ENCODE measurements around the gene KIF6.

The KIF6 gene

DNA sequence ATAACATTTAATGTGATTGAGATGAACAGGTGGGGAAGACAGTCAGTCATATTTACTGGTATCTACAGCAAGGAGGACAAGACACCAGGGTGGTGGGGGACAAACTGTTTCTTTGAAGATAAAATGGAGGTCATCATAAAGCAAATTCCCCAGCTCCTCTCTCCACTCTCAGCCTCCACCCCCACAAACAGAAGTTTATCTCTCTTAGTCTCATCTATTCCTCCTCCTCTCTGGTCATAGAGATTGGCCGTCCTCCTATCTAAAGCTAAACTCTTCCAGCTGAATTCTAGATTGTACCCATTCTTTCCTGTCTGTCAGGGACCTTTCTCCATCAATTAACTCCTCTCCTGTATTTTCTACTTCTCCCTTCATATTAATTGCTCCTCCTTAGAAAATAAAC is 71.1 kb downstream of the KIF6 start:
- DNase-seq, result no peak

DNA sequence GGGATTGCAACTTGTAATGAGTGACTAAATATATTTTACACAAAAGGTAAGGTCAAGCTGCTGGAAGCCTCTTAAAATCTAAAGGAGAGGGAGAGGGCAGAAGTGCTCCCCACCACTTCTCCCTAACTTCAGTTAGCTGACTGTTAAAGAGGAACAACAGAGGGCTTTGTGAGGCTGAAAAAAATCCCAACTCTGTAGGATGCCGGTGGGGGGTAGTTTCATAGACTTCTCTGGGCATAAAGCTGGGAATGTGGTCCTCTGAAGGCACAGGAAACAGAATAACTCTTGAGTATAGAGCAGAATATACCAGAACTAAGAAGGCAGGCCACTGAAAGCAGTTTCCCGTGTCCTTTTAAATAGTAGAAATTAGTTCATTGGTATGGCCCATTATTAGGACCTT is 71.6 kb downstream of the KIF6 start:
- no peak for DNase-seq

DNA sequence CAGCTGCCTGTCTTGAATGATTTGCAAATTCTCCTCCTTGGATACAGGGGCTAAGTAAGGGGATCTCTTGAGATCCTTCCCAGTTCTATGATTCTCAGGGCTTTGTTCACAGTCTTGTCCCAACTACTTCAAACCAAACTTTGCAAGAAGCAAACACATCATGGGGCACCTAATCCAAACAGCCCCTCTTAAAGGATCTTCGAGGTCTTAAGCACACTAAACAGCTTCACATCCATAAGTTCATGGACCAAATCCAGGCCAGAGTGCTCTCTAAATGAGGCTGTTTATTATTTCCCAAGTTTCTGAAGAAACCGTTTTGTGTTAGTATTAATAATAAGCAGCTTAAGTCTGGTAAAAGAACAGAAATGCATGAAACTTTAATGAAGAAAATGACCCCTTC is 75.2 kb downstream of the KIF6 start:
- no peak for DNase-seq

DNA sequence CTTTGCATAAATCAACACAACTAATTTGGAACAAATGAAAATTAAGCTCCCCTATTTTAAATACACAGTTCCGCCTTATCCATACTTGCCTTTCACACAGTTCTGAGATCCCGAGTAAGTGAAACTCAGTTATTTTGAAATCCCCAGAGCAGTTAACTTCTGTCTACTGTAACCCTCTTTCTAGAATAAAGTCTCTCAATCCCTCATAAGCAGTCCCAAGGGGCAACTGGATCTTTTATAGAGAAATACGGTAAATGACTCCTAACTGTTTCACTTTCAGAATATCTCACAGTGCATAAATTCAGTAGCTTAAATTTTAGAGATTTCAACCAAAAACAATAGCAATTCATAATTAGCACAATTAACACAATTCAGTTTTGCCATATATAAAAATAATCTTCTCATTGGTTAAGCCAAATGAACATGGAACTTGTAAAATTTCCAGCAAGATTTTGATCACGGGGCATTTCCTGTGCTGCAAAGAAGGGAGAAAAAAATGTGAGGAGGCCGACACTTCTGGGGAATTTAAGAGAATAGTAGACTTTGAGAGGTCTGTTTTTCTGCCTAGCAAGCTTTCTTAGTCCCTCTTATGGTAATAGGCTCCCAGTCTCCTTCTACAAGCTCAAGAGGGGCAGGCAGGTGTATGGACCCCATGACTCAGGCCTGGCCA is 78.3 kb downstream of the KIF6 start:
- no peak for DNase-seq

DNA sequence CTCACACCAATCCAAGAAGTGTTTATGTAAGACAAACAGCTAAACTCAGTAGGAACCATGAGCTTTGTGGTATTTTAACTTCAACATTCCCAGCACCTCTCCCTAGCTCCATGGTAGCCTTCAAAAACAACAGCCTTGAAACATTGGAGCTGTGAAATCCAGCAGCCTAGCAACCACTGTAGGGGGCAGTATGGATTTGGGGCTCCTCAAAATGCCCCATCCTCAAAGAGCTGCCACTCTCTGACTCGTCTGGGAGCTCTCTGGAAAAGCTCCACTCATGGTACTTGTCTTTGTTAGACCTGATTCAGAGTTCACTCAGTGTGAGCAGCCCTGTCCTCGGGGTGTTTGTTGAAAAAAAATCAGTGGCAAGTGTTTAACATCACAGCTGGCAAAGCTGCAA is 82.9 kb downstream of the KIF6 start:
- no peak for DNase-seq

DNA sequence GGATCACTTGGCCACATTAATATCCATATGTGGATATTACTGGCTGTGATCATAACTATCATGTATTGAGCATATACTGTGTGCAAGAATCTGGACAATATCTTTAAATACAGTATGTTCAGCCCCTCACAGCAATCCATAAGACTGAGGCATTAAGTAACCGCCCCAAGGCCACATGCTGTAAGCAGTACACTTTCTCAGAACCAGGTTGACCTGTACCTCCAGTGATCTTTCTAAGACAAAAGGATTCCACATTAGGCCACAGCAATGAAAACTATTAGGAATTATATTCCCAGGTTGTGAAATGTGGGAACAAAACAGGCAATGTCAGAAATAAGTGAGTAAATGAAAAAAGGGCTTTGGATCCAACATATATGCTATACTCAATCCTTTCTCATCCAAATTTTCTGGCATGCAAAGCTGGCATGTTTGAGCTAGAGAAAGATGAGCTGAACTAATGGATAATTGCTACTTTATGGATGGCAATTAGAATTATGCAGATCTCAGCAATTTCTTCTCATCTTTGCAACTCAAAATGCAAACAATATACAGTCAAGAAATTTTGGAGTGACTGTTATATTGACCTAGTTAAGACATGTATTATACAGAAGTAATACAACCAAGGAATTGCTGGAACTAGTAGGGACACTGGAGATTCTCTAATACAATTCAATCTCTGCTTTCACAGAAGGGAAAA is 86.9 kb downstream of the KIF6 start:
- no peak for DNase-seq

DNA sequence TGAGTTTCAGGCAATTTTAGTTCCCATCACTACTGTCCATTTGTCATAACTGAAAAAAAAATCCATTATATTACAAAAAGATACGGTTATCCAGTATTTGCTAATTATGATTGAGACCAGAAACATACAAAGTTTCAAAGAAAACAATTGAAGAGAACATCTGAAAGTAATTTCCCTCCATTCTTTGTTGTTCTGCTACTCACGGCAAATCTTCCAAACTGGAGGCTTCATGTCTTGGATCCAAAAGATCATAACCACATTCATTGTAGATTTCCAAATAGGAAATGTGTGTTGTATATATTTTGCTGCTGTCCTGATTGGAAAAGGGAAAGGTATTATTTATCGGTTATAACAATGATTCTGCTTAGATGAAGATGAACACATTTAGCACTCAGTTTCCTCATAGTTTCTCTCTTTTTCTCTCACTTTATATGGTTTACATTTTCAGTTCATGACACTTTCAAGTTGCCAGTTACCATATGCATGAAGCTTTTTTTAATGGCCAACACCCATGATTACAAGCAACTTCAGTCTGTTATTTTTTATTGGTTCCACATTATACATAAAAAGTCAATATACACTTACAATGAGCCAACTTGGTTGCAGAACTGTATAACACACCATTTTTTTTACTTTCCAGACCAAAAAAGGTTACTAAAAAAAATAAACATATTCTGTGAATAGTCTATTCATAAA is 90.4 kb downstream of the KIF6 start:
- DNase-seq, result no peak

DNA sequence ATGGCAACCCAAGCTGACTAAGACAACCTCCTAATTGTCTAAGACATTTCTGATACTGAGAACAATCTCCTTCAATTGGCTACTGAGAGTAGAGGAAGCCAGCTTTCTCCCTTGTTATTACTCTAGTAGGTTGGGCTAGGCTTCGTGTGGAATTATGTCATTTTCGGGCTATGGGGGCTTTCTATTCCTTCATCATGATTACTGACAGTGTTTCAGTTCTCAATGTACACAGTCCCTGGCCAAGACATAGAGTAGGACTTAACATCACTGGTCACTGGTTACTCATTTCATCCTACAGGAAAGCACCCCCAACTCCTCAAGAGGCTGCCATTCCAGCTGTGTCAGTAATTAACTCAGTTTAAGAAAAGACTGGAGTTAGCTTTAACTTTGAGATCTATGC is 100.0 kb downstream of the KIF6 start:
- DNase-seq, result no peak

DNA sequence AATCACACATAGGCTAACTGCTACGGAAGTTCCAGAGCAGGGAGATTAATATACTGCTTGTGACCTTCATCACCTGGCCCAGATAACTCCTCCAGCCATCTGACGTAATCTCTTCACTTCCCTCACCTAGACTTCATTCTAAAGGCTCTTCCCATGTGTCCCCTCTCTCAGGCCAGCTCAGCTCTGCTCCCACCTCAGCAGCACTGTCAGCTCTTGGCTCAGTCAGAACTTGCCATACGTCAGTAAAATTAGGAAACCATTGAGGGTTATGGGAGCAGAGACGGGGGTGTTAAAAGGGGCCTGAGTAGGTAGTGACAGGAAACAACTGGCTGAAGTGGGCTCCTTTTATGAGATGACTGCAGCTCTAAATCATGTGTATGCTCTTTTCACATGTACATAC is 101.5 kb downstream of the KIF6 start:
- DNase-seq, result no peak

DNA sequence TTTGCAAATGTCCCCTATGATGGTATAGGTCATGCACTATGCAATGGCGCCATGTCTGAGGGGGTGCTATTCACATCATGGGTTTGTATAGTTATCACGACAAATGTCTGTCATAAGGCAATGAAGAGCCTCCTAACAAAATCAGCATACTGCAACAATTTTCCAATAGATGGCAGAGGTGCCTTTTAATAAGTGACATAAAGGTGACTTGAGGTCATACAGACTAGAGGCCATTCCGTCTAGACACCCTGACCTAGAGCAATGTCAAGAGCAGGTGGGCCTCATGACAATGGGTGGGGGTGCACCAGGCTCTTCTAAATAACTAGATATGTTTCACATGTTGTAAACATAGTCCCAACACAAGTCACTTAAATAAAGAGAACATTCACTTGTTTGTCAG is 107.7 kb downstream of the KIF6 start:
- DNase-seq, result no peak

DNA sequence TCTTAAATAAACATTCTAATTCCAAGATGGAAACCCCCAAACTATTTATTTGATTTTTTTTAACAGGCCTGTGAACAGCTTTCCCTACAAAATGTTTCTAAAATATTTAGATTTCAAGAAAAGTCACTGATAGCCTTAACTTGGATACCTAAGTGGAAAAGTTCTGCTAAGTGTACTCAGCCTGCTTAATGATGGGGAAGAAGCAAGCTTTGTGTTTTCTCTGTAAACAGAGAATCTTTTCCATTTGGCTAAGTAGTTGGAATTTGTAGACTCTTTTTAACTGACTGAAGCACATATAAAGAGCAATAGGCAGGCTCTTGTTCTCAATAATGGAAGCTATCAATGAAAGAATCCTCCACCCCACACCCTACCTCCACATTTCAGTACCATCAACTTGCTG is 108.2 kb downstream of the KIF6 start:
- DNase-seq, result no peak

DNA sequence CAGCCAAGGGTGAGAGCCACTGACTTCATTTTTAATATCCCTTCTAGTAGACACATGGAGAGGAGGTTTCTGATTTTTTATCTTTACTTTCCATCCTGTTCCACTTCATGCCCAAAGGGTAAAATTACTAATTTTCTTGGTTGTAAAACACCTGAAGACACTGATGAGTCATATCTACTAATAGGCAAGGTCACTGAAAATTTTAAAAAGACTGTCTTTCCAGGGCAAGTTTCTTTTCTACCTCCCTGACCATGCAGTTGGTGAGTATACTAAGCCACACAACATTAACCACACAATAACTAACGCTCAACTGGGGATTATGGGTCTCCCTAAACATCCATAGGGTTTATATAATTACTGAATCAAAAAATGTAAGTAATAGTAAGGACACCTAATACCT is 109.6 kb downstream of the KIF6 start:
- no peak for DNase-seq

DNA sequence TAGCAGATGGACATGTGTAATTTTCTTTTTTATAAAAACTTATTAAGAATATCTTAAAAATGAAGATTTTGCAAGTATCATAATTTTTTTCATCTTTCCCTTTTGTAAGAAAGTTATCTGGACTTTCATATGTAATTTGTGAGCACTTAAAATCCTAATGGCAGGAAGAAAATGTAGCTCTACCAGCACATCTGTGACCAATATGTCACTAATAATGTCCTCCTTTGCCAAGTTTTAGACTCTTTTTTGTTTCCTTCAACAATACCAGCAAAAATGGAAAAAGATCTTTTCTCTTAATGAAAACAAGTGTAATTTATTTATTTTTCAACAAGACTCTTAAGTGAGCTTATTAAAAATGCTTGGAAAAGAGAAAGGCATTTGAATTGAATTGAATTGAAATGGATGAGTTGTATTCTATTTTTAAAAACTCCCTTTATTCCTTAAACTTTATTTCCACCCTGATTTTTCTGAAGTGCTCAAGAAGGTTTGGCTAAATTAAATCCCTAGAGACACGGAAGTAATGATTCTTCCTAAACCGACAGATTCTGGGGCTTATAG is 110.7 kb downstream of the KIF6 start:
- no peak for DNase-seq

DNA sequence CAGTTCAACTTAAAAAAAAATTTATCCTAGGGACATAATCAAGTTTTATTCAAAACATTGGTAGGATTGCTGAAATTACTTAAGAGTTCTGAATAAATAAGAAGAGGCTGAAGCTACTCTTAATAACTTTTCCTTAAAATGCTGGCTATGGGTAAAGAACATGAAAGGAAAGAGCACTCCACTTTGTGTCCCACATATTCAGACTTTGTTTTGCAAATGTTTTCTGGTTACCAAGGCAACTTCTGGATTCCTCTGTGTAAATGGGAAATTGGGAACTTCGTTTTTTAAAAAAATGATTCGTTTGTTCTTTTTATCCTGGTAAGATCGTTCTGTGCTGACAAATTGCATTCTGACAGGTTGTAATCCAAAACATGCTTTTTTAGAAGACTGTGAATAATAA is 115.0 kb downstream of the KIF6 start:
- no peak for DNase-seq

DNA sequence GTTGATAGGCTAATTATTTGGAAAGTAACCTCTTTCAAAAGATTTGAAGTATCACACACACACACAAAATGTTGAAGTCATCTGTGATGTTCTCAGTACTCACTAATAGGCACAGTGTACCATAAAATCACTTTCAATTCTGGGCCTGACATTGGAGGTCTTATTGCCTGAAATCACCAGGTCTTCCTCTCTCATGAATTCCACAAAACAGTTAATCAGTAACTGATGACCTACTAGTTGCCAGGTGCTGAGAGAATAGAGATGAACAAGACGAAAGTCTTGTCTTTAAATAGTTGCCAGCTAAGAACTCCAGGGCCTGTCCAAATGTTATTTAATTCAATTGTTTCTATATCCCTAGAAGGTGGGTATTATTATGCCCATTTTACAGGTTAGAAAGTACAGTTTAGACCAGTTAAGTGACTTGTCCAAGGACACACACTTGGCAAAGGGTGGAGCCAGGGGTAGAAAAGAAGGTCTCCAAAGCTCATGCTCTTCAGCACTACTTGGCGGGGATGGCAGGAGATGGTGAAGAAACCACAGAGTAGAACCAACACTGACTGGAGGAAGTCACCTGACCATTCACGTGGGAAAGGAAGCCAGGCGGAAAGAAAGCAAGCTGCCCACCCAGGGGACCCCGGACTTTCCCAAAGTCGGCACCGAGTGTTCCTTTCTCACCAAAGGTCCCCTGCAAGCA is 116.4 kb downstream of the KIF6 start:
- DNase-seq, result no peak

DNA sequence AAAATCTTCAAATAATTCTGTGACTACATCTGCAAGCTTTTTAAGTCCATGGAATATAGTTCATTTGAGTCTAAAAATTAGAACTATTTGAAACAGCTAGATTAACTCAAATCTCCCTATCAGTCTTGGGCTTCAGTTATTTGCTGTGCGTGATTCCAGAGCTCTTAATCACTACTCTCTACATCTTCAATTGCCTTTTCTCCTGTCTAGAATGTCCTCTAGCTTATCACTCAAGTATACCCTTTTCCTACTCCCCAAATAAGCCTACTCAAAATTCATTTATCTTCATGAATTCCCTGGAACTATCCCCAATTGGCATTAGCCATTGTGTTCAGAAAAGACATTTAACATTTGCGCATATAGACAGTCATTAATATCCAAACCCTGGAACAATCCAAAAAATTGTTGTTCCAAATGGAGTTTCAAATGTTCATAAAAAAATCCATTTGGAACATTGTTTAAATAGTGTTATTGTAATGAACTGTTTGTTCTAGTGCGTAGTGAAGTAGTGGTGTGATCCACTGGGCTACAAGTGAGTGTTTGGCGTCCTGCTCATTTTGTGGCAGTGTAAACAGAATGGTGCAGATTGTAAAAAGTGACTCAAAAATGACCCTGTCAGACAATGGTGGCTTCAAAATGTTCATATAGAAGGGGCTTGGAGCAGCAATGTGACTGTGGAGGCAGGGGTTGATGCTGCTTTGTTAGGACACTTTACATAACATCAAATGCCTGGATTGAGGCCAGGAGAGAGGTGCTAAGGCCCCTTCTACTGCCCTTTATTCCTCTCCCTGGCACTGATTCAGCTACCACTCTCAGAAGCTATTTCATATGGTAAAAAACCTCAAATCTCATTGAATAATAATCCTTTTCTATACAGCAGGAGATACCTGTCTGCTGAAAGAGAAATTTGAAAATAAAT is 122.3 kb downstream of the KIF6 start:
- no peak for DNase-seq

DNA sequence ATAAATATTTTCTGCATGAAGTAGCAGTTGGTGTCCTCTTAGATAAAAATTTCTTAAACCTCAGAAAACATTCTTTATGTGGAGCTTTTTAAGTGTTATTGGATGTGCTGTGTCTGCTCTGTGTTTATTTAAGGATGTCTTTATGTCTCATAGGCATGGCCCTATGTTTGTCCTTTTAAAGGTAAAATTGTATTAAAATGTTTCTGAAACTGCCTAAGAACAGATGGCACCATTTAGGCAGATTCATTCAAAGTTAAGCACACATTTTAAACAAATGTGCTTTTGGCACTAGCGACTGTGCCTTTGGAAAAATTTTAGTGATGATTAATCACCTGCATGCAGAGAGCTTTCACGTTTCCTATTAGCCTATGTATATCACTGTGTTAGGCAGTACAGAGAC is 125.2 kb downstream of the KIF6 start:
- no peak for DNase-seq

DNA sequence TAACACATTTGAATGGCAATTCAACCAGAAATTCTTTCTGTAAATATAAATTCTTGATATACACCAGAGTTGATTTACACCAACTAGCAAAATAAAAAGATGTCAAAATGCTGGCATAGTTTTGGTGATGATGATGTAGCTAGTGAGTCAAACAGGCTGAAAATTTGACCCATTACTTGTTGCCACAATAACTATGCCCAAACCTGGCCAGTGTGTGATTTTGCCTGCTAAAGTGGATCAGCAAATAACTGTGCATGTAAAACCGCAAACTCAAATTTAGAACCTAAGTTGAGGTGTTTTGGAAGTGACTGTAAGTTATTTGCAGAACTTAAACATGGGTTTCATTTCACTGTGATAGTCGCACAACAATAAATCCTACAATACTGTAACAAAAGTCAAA is 125.9 kb downstream of the KIF6 start:
- DNase-seq, result no peak

DNA sequence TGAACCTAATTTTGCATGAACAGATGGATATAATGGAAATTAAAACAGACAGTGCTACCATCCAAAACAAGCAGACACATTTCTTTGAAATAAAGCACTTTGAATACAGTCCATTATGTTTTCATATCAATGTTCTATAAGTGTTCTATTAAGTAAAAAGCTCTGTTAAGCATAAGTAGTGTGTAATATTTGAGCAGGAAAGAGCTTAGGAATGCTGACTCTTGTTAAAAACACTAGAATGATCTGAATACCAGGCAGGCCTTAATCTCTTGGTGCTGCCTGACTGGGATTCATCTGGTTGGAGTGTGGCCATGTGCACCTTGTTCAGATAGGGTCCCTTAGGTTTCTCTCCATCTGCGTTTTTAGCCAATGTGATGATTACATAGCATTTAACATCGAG is 130.9 kb downstream of the KIF6 start:
- DNase-seq, result no peak

DNA sequence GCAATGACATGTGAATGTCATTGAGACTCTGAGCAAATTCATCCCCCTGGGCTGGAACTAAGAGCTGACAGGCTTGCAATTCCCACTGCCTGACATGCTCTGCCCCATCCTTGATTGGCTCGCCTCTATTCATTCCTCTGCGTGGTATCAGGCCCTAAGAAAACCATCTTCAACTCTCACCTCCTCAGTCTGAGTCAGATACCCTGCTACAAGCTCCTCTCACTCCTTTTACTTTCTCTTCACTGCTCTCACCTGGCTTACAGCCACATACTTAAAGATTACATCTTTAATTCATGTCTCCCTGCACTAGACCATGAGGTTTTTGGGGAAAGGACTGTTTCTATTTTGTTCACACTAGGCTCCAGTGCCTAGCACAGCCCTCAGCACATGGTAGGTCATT is 131.6 kb downstream of the KIF6 start:
- DNase-seq, result no peak

DNA sequence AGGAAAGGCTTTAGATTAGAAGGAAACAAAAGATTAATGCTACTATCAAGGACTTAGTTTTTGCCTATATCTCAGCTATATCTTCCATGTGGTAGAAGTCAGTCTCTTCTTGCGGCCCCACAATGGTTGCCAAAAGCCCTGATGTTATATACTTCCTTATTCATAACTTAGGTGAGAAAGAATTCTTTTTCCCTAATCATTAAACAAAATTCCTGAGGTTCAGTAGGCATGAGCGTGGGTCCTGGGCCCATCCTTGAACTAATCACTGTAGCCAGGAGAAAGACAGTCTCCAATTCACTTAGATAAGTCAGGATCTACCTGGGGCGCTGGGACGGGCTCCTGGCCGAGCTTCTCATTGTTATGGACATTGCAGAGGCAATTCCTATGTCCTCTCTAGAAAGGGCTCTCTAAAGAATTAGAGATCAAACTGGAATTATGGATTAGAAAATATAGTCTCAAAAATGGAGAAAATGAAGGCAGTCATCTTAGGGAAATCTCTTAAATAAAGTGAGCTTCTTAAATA is 134.3 kb downstream of the KIF6 start:
- no peak for DNase-seq

DNA sequence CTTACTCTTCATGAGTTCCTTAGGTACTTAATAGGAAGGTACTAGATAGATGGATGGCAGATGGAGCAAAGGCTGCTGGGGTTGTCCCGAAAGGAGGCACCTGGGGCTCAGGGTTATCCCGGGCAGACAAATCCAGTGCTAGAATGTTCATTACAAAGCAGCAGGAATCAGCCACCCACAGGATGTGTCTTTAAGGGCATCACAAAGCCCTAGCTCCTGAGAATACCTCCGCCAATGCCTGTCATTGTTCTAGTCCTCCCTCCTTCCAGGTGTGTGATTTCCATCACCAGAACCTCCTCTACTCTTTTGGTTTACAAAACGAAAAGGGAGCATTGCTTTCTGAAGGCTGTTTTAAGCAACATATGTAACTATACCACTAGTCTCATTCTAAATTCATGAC is 138.1 kb downstream of the KIF6 start:
- DNase-seq, result no peak
